Spinal cord (tissue), 10 donors: ENCODE results near the gene GOLPH3. TPM values are rescaled to one million over a fixed set of nuclear protein-coding genes. Genes with fewer than 3 reads are reported as not detected.

Experiments
- DNase-seq, 6 donors: peaks; one replicate each; pipeline versions ENCODE4 v3.0.0 to v3.0.0-alpha.2; 2013 to 2015; ENCODE audit warnings: low spot score in 6 of 6, low read depth in 4 of 6
- H3K27ac ChIP-seq: one replicate; pipeline ENCODE4 v1.5.1; 2013; ENCODE audit warnings: low read depth, low read length, control low read depth
- H3K27me3 ChIP-seq: one replicate; pipeline ENCODE4 v1.6.1; 2013; ENCODE audit warnings: low read length; ENCODE audit not compliant: control insufficient read depth, insufficient read depth
- H3K36me3 ChIP-seq: one replicate; pipeline ENCODE4 v1.6.1; 2013; ENCODE audit warnings: low read length; ENCODE audit not compliant: control insufficient read depth, insufficient read depth
- H3K4me1 ChIP-seq: one replicate; pipeline ENCODE4 v1.6.1; 2013; ENCODE audit warnings: low read length; ENCODE audit not compliant: control insufficient read depth, insufficient read depth
- H3K4me3 ChIP-seq: one replicate; pipeline ENCODE4 v1.5.1; 2013; ENCODE audit warnings: low read depth, low read length, control low read depth
- H3K9me3 ChIP-seq: one replicate; pipeline ENCODE4 v1.6.1; 2013; ENCODE audit warnings: low read length; ENCODE audit not compliant: control insufficient read depth, insufficient read depth
- WGBS: methylation state at CpG from one replicate; pipeline ENCODE4 v1.1.5; 2013; ENCODE audit warnings: missing lambda C conversion rate; ENCODE audit not compliant: insufficient coverage; 5-methylcytosine and 5-hydroxymethylcytosine counted together
- polyA plus RNA-seq, 2 donors: library from polyadenylated mRNA; unstranded; fragments of 120-200 nt; gene quantifications; one replicate each; pipeline ENCODE4 v1.2.1, GENCODE V29; 2013; ENCODE audit not compliant: insufficient read length in 2 of 2
- total RNA-seq, 2 donors: library from RNA; depleted of rRNA in 1 of 2; stranded (reverse); fragments of 120-200 nt in 1 of 2; fragments of >200 nt in 1 of 2; gene quantifications; one replicate each; pipeline versions ENCODE4 v1.2.3 to v1.2.4, GENCODE V29; 2013 to 2014
- donor health status: healthy.

GOLPH3 gene
- total and polyA plus RNA-seq, 4 donors: 54.8 to 74.8 (median 60.7) TPM

GRCh38 chr5:32206053-32206452 lies 31.9 kb upstream of the GOLPH3 start:
- Histone ChIP-seq H3K4me3 (no peak overlapping the region), H3K36me3 (no peaks in the 10 kb centered on the region), H3K9me3 (no peaks in the 10 kb centered on the region), H3K27me3 (no peaks in the 10 kb centered on the region), H3K4me1 (no peaks in the 10 kb centered on the region), H3K27ac (no peak overlapping the region)
- no peak for DNase-seq
- WGBS: no CpG with 5 or more reads among the region's 5 CpGs

- Histone ChIP-seq H3K9me3 (no peaks in the 10 kb centered on the region), H3K4me1 (no peaks in the 10 kb centered on the region), H3K36me3 (no peaks in the 10 kb centered on the region), H3K27ac (no peak overlapping the region), H3K27me3 (no peaks in the 10 kb centered on the region), H3K4me3 (no peak overlapping the region)
- DNase-seq: peak in 1 of 6 donors; percentile 38
- no CpG with 5 or more reads among the region's 2 CpGs for WGBS
These were observed 28.3 kb upstream of the GOLPH3 start for GRCh38 chr5:32202394-32202793.

GRCh38 chr5:32201122-32201753 lies 27.1 kb upstream of the GOLPH3 start:
- no peak overlapping the region for H3K4me3 ChIP-seq
- H3K9me3 ChIP-seq: no peaks in the 10 kb centered on the region
- no peaks in the 10 kb centered on the region for H3K4me1 ChIP-seq
- no CpG with 5 or more reads among the region's 3 CpGs for WGBS
- DNase-seq: no peak
- no peak overlapping the region for H3K27ac ChIP-seq
- no peaks in the 10 kb centered on the region for H3K36me3 ChIP-seq
- H3K27me3 ChIP-seq: no peaks in the 10 kb centered on the region

GRCh38 chr5:32197032-32197431 lies 22.9 kb upstream of the GOLPH3 start:
- H3K27ac ChIP-seq: no peak overlapping the region
- H3K4me1 ChIP-seq: peaks cover 6% of the 10 kb centered on the region
- H3K36me3 ChIP-seq: no peaks in the 10 kb centered on the region
- H3K27me3 ChIP-seq: no peaks in the 10 kb centered on the region
- DNase-seq: no peak
- H3K4me3 ChIP-seq: no peak overlapping the region
- WGBS: 86% methylated on average over 3 of the region's 6 CpGs
- no peaks in the 10 kb centered on the region for H3K9me3 ChIP-seq

GRCh38 chr5:32195265-32195664 lies 21.1 kb upstream of the GOLPH3 start:
- Histone ChIP-seq H3K27me3 (no peaks in the 10 kb centered on the region), H3K9me3 (no peaks in the 10 kb centered on the region), H3K4me3 (no peak overlapping the region), H3K36me3 (no peaks in the 10 kb centered on the region), H3K4me1 (peaks cover 6% of the 10 kb centered on the region), H3K27ac (no peak overlapping the region)
- no peak for DNase-seq
- WGBS: 100% methylated on average over 3 of the region's 5 CpGs

- peak in 5 of 6 donors; percentile 19 to 81 (median 30) for DNase-seq
- WGBS: 14% methylated on average over 7 of the region's 7 CpGs
These were observed 19.5 kb upstream of the GOLPH3 start for GRCh38 chr5:32193591-32193990.

GRCh38 chr5:32190095-32190494 lies 16.0 kb upstream of the GOLPH3 start:
- H3K4me1 ChIP-seq: peaks cover 6% of the 10 kb centered on the region
- DNase-seq: peak in 3 of 6 donors; percentile 3 to 46 (median 10)
- no peaks in the 10 kb centered on the region for H3K9me3 ChIP-seq
- no peaks in the 10 kb centered on the region for H3K36me3 ChIP-seq
- H3K4me3 ChIP-seq: no peak overlapping the region
- no peaks in the 10 kb centered on the region for H3K27me3 ChIP-seq
- no peak overlapping the region for H3K27ac ChIP-seq
- WGBS: 50% methylated on average over 2 of the region's 5 CpGs

More at GRCh38 chr5:32193591-32193990, 19.5 kb upstream of the GOLPH3 start:
- Histone ChIP-seq H3K4me3 (no peak overlapping the region), H3K9me3 (no peaks in the 10 kb centered on the region), H3K27ac (no peak overlapping the region), H3K36me3 (no peaks in the 10 kb centered on the region), H3K27me3 (no peaks in the 10 kb centered on the region), H3K4me1 (peaks cover 6% of the 10 kb centered on the region)

- Histone ChIP-seq H3K9me3 (no peaks in the 10 kb centered on the region), H3K27ac (no peak overlapping the region), H3K4me3 (no peak overlapping the region), H3K27me3 (no peaks in the 10 kb centered on the region), H3K4me1 (no peaks in the 10 kb centered on the region), H3K36me3 (no peaks in the 10 kb centered on the region)
- no peak for DNase-seq
These were observed 13.6 kb upstream of the GOLPH3 start for GRCh38 chr5:32187675-32188074.

GRCh38 chr5:32182463-32183063 lies 8.4 kb upstream of the GOLPH3 start:
- Histone ChIP-seq H3K27me3 (no peaks in the 10 kb centered on the region), H3K27ac (no peak overlapping the region), H3K4me3 (no peak overlapping the region), H3K4me1 (no peaks in the 10 kb centered on the region), H3K9me3 (no peaks in the 10 kb centered on the region), H3K36me3 (no peaks in the 10 kb centered on the region)
- WGBS: 81% methylated on average over 3 of the region's 5 CpGs
- no peak for DNase-seq
